ENCODE data around the gene ARSJ.

The ARSJ gene

DNA sequence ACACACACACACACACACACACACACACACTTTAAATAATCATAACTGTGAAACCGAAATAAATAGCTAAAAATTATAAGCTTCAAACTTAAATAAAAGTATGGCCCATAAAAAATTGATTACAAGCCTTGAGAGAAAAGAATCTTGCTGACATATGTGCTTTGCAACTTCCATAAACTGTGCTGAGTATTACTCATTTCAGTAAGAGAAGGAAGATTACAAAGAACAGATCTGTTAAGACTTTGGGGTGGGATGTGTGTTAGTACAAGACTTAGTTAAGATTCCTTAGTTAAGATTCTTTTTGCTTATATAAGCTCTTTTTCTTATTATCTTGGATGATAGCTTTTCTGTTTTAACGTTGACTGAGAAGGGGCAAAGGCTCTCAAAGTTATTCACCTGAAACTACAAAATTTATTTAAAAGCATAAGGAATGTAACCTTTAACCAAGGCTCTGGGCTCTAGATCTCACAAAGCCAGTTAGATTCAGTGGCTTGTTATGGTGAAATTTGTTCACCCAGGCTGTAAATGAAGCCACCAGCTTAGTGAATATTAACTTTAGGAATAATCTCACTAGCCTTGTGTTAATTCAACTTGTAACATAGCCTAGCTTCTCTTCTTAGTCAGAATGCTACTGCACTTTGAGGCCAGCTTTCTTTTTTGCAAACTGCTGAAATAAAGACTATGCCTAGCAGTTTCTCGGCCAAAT lies 58.2 kb downstream of the ARSJ start:
- ChIA-PET POLR2A (no interaction called here), CTCF (interaction anchor here (1.0 to 1.9 kb wide), 5 partner anchors 9 to 374 kb away, joined by 3 to 5 read pairs (median 4); no protein-coding TSS in a partner anchor)
- no peak for DNase-seq (ENCODE audit: extremely low spot score)
- TF ChIP-seq, protein P1, sequence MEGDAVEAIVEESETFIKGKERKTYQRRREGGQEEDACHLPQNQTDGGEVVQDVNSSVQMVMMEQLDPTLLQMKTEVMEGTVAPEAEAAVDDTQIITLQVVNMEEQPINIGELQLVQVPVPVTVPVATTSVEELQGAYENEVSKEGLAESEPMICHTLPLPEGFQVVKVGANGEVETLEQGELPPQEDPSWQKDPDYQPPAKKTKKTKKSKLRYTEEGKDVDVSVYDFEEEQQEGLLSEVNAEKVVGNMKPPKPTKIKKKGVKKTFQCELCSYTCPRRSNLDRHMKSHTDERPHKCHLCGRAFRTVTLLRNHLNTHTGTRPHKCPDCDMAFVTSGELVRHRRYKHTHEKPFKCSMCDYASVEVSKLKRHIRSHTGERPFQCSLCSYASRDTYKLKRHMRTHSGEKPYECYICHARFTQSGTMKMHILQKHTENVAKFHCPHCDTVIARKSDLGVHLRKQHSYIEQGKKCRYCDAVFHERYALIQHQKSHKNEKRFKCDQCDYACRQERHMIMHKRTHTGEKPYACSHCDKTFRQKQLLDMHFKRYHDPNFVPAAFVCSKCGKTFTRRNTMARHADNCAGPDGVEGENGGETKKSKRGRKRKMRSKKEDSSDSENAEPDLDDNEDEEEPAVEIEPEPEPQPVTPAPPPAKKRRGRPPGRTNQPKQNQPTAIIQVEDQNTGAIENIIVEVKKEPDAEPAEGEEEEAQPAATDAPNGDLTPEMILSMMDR (IDR thresholded peaks at IDR 0.05; ENCODE audit: control extremely low read depth, extremely low read depth, low read depth, missing control alignments), result no peak

DNA sequence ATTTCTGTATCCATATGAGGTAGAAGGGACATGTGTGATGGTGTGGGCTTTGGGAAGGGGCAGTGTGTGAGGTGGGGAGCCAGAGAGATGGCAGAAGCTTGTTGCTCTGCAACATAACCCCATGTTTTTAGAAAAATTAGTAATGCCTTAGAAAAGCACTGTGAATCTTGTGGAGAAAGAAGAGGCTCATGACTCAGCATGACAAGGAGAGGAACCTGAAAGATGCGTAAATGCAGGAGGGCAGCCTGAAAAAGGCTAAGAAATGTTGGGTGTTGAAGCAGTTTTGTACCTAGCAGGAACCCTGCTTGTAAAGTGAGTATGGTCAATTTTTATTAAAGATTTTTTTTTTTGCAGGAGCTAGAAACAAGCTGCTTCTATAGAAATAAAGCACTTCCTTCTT lies 59.8 kb downstream of the ARSJ start:
- TF ChIP-seq, protein P1 (IDR thresholded peaks at IDR 0.05; ENCODE audit: control extremely low read depth, extremely low read depth, low read depth, missing control alignments), result no peak
- ChIA-PET CTCF (no interaction called here), POLR2A (no interaction called here)
- no peak for DNase-seq (ENCODE audit: extremely low spot score)

DNA sequence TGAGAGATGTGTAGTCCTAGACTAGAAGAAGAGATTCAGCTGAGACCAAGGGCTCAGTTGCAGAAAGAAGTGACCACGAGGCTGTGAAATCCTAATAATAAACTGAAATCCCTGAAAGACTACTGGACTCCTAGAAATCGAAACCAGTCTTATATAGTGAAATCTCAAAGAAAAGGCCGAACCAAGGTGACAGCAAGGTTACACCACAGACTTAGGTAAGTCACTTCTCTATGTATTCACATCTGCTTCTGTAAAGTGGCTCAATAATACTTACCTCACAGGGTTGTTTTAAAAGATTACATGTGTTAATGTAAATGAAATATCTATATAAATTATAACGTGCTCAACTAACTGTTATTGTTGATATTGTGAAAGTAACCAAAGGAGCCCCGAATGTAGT lies 60.3 kb downstream of the ARSJ start:
- no peak for DNase-seq (ENCODE audit: extremely low spot score)
- TF ChIP-seq, protein P1 (IDR thresholded peaks at IDR 0.05; ENCODE audit: control extremely low read depth, extremely low read depth, low read depth, missing control alignments), result no peak
- POLR2A ChIA-PET, result no interaction called here
- CTCF ChIA-PET, result no interaction called here

DNA sequence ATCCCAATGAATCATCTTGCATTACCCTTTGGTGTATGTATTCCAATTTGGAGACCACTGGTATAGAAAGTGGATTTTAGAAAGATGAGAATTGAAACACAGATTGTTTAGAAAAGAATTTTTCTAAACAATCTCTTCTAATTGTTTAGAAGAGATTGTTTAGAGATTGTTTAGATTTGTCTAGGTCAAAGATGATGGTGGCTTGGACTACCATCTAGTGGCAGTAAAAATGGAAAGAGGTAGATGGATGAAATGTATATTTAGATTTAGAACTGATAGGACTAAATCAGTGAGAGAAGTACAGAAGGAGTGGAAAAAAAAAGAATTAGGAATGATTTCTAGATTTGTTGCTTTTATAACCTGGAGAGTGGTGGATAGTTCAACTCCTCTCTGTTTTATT lies 70.6 kb downstream of the ARSJ start:
- TF ChIP-seq, protein P1 (IDR thresholded peaks at IDR 0.05; ENCODE audit: control extremely low read depth, extremely low read depth, low read depth, missing control alignments), result peak; percentile 33
- ChIA-PET CTCF (no interaction called here), POLR2A (no interaction called here)
- DNase-seq (ENCODE audit: extremely low spot score), result no peak

DNA sequence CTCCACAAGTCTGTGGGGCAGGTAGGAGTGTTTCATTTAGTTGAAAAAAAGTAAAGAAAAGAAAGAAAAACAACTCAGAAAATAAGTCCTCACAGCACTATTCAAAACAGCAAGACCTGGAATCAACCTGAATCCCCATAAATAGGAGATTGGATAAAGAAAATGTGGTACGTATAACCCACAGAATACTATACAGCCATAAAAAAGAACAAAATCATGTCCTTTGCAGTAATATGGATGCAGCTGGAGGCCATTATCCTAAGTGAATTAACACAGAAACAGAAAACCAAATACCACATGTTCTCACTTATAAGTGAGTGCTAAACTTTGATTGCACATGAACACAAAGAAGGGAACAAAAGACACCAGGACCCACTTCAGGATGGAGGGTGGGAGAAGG lies 71.9 kb downstream of the ARSJ start:
- TF ChIP-seq, protein P1 (IDR thresholded peaks at IDR 0.05; ENCODE audit: control extremely low read depth, extremely low read depth, low read depth, missing control alignments), result no peak
- CTCF ChIA-PET, result no interaction called here
- POLR2A ChIA-PET, result no interaction called here
- DNase-seq (ENCODE audit: extremely low spot score), result no peak

DNA sequence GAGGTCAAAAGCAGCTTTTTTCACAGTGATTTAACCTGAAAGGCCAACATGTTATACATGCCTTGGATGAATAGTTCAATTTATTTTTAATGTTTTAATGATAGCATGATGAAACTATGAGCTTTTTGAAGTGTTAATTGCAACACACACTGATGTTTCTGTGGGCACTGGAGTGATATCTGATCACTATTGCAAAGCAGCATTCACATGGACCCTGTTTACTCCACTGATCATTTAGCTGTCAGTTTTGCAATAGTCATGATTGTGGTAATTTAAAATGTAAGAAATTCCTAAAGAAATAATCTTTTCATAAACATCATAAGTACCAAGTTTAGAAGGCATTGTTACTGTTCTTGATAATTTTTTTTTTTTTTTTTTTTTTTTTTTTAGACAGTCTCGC lies 74.1 kb downstream of the ARSJ start:
- TF ChIP-seq, protein P1 (IDR thresholded peaks at IDR 0.05; ENCODE audit: control extremely low read depth, extremely low read depth, low read depth, missing control alignments), result no peak
- ChIA-PET POLR2A (no interaction called here), CTCF (interaction anchor here (1.3 kb wide), 1 partner anchor 357 kb away, joined by 4 read pairs; no protein-coding TSS in a partner anchor)
- DNase-seq (ENCODE audit: extremely low spot score), result no peak
